Measurements from ENCODE around the gene CREBRF.

DNA sequence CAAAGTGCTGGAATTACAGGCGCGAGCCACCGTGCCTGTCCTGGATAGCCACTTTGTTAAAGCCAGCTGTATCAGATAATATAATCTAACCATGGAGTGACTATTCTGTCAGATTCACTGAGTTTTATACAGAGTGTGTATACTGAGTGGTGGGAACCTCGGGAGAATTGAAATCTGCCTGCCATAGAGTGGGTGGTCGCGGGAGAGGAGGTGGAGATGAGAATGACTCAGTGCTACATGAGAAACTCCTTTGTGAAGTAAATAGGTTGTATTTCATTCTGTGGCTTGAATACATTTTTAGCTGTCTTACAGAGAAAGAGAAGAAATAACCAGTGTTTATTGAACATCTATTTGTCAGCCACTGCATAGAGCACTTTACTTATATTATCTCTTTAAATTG, 46.1 kb upstream of the CREBRF start:
- TF ChIP-seq YY1 (IDR thresholded peaks at IDR 0.05; ENCODE audit: insufficient read depth, insufficient read length) (no peak), ZNF274 (IDR thresholded peaks at IDR 0.05; ENCODE audit: low read depth, low read length) (no peak), SUZ12 (IDR thresholded peaks at IDR 0.05; ENCODE audit: extremely low read depth, insufficient read depth, insufficient read length) (no peak)
